H9 (cell line): ENCODE data around the gene ITGA8. TPM values are rescaled to one million over a fixed set of nuclear protein-coding genes. Genes with fewer than 3 reads are reported as not detected.

Experiments used
- DNase-seq: peaks from one replicate; pipeline ENCODE4 v3.0.0-alpha.2; 2017
- H2AFZ ChIP-seq: one replicate; pipeline ENCODE4 v1.6.1; 2013; ENCODE audit warnings: mild to moderate bottlenecking, low read length, control low read depth, moderate library complexity
- H2AK5ac ChIP-seq: 2 replicates; pipeline ENCODE4 v1.6.1; 2013; ENCODE audit warnings: low read length, control low read depth, mixed read lengths; ENCODE audit not compliant: insufficient read length
- H2BK120ac ChIP-seq: one replicate; pipeline ENCODE4 v1.6.1; 2013; ENCODE audit warnings: low read depth, mild to moderate bottlenecking, low read length, control low read depth, inconsistent platforms; ENCODE audit not compliant: poor library complexity, severe bottlenecking
- H2BK12ac ChIP-seq: 2 replicates; pipeline ENCODE4 v1.6.1; 2013; ENCODE audit warnings: low read length, control low read depth, mixed read lengths, low read depth; ENCODE audit not compliant: insufficient read length
- H2BK15ac ChIP-seq: 2 replicates; pipeline ENCODE4 v1.6.1; 2013; ENCODE audit warnings: low read depth, low read length, control low read depth
- H2BK20ac ChIP-seq: one replicate; pipeline ENCODE4 v1.6.1; 2013; ENCODE audit warnings: low read depth, mild to moderate bottlenecking, low read length, control low read depth, inconsistent platforms; ENCODE audit not compliant: poor library complexity, severe bottlenecking
- H2BK5ac ChIP-seq: 2 replicates; pipeline ENCODE4 v1.6.1; 2013; ENCODE audit warnings: low read length, control low read depth, mixed read lengths; ENCODE audit not compliant: insufficient read length
- H3K14ac ChIP-seq: 2 replicates; pipeline ENCODE4 v1.6.1; 2013; ENCODE audit warnings: low read length, control low read depth; ENCODE audit not compliant: insufficient read depth
- H3K18ac ChIP-seq: 2 replicates; pipeline ENCODE4 v1.6.1; 2013; ENCODE audit warnings: low read depth, mild to moderate bottlenecking, mixed read lengths, low read length, control low read depth; ENCODE audit not compliant: insufficient read length
- H3K23ac ChIP-seq: 2 replicates; pipeline ENCODE4 v1.6.1; 2013; ENCODE audit warnings: low read length, control low read depth, mixed read lengths, low read depth; ENCODE audit not compliant: insufficient read length
- H3K23me2 ChIP-seq: 2 replicates; pipeline ENCODE4 v1.6.1; 2013; ENCODE audit warnings: low read depth, mild to moderate bottlenecking, mixed read lengths, low read length, control low read depth; ENCODE audit not compliant: insufficient read length, poor library complexity, severe bottlenecking
- H3K27ac ChIP-seq: 2 replicates; pipeline ENCODE4 v1.5.1; 2013; ENCODE audit warnings: low read length, control low read depth, mixed read lengths, low read depth; ENCODE audit not compliant: insufficient read length
- H3K27me3 ChIP-seq: 2 replicates; pipeline ENCODE4 v1.6.1; 2013; ENCODE audit warnings: low read length, control low read depth, inconsistent platforms; ENCODE audit not compliant: insufficient read depth
- H3K4ac ChIP-seq: 2 replicates; pipeline ENCODE4 v1.6.1; 2013; ENCODE audit warnings: low read depth, mild to moderate bottlenecking, control low read depth, inconsistent platforms, low read length, moderate library complexity
- H3K4me1 ChIP-seq: 2 replicates; pipeline ENCODE4 v1.6.1; 2013; ENCODE audit warnings: low read length, control low read depth, inconsistent platforms; ENCODE audit not compliant: insufficient read depth
- H3K4me2 ChIP-seq: 2 replicates; pipeline ENCODE4 v1.6.1; 2013; ENCODE audit warnings: low read length, control low read depth, mixed read lengths; ENCODE audit not compliant: insufficient read length, insufficient read depth
- H3K56ac ChIP-seq: 2 replicates; pipeline ENCODE4 v1.6.1; 2013; ENCODE audit warnings: low read depth, mild to moderate bottlenecking, mixed read lengths, low read length, control low read depth; ENCODE audit not compliant: insufficient read length
- H3K79me1 ChIP-seq: 2 replicates; pipeline ENCODE4 v1.6.1; 2013; ENCODE audit warnings: low read depth, mild to moderate bottlenecking, moderate library complexity, low read length, control low read depth, inconsistent platforms; ENCODE audit not compliant: insufficient read depth, poor library complexity, severe bottlenecking
- H3K79me2 ChIP-seq: 2 replicates; pipeline ENCODE4 v1.6.1; 2013; ENCODE audit warnings: low read length, control low read depth, inconsistent platforms; ENCODE audit not compliant: insufficient read depth
- H3K9ac ChIP-seq: 2 replicates; pipeline ENCODE4 v1.6.1; 2013; ENCODE audit warnings: low read length, control low read depth, mixed read lengths; ENCODE audit not compliant: insufficient read length; ENCODE audit errors: extremely low read depth
- H3K9me3 ChIP-seq: one replicate; pipeline ENCODE4 v1.6.1; 2013; ENCODE audit warnings: low read depth, low read length, inconsistent platforms; ENCODE audit not compliant: control insufficient read depth
- H3T11ph ChIP-seq: one replicate; pipeline ENCODE4 v1.6.1; 2013; ENCODE audit warnings: mild to moderate bottlenecking, low read length, control low read depth, inconsistent platforms
- H4K20me1 ChIP-seq: one replicate; pipeline ENCODE4 v1.6.1; 2013; ENCODE audit not compliant: control insufficient read depth, insufficient read length, insufficient read depth
- H4K5ac ChIP-seq: 2 replicates; pipeline ENCODE4 v1.6.1; 2013; ENCODE audit warnings: low read depth, mild to moderate bottlenecking, mixed read lengths, low read length, control low read depth; ENCODE audit not compliant: insufficient read length
- H4K8ac ChIP-seq: replicated peaks from 2 replicates; pipeline ENCODE4 v1.6.1; 2013; ENCODE audit warnings: low read length, control low read depth, mixed read lengths, low read depth; ENCODE audit not compliant: insufficient read length
- H4K91ac ChIP-seq: 2 replicates; pipeline ENCODE4 v1.6.1; 2013; ENCODE audit warnings: low read depth, mild to moderate bottlenecking, moderate library complexity, mixed read lengths, low read length, control low read depth; ENCODE audit not compliant: insufficient read length
- H3K27ac Mint-ChIP-seq, 3 experiments: 2 replicates in 2 of 3; 3 replicates in 1 of 3; pipeline ENCODE4 v1.8.0; 2020 to 2021; ENCODE audit warnings: mixed read lengths in 3 of 3, mild to moderate bottlenecking in 1 of 3, moderate library complexity in 1 of 3
- H3K27me3 Mint-ChIP-seq: 2 replicates; pipeline ENCODE4 v1.8.0; 2021; ENCODE audit warnings: low read depth, mild to moderate bottlenecking, moderate library complexity, mixed read lengths
- H3K36me3 Mint-ChIP-seq, 3 experiments: 2 replicates in 2 of 3; 3 replicates in 1 of 3; pipeline ENCODE4 v1.8.0; 2020 to 2021; ENCODE audit warnings: low read depth in 3 of 3, mixed read lengths in 3 of 3; ENCODE audit not compliant: insufficient read depth in 1 of 3
- H3K4me1 Mint-ChIP-seq, 2 experiments: 2 replicates each; pipeline ENCODE4 v1.8.0; 2020; ENCODE audit warnings: mixed read lengths in 2 of 2
- H3K4me3 Mint-ChIP-seq, 2 experiments: 2 replicates in 1 of 2; 3 replicates in 1 of 2; pipeline ENCODE4 v1.8.0; 2020 to 2021; ENCODE audit warnings: mild to moderate bottlenecking in 2 of 2, mixed read lengths in 2 of 2, moderate library complexity in 1 of 2
- H3K9me3 Mint-ChIP-seq, 2 experiments: 2 replicates in 1 of 2; 3 replicates in 1 of 2; pipeline ENCODE4 v1.8.0; 2020; ENCODE audit warnings: mild to moderate bottlenecking in 2 of 2, mixed read lengths in 2 of 2, moderate library complexity in 1 of 2
- CTCF ChIP-seq: fragments of 200-600 bp; sonication (generic); conservative IDR thresholded peaks from 3 replicates; pipeline ENCODE4 v1.8.0; 2021; ENCODE audit warnings: antibody characterized with exemption, mild to moderate bottlenecking
- WGBS: extraction: QIAGEN DNeasy Blood & Tissue Kit; methylation state at CpG from one replicate; pipeline ENCODE4 v1.1.7; 2013; ENCODE audit warnings: missing lambda C conversion rate, low lambda C conversion rate, mixed read lengths; ENCODE audit not compliant: insufficient read length; ENCODE audit errors: extremely low coverage; 5-methylcytosine and 5-hydroxymethylcytosine counted together
- total RNA-seq: library from RNA; stranded (reverse); gene quantifications from 2 replicates; pipeline ENCODE4 v1.2.1, GENCODE V29; 2021

Gene ITGA8
- total RNA-seq, 1 experiment from 2014 or later = not detected

- no peak overlapping the region for H2BK12ac ChIP-seq
- H2AFZ ChIP-seq = no peak overlapping the region
- H3K4me2 ChIP-seq = no peak overlapping the region
- no peak overlapping the region for H3K23ac ChIP-seq
- no peaks in the 10 kb centered on the region for H3K23me2 ChIP-seq
- no peaks in the 10 kb centered on the region for H3K9me3 Mint-ChIP-seq
- H3K79me2 ChIP-seq = no peaks in the 10 kb centered on the region
- H3K4me1 ChIP-seq = no peaks in the 10 kb centered on the region
- DNase-seq = no peak
- no peaks in the 10 kb centered on the region for H4K20me1 ChIP-seq
- no peaks in the 10 kb centered on the region for H3K4me1 Mint-ChIP-seq
- no peak overlapping the region for H3K4me3 Mint-ChIP-seq
- H3K79me1 ChIP-seq = no peaks in the 10 kb centered on the region
- no peak overlapping the region for H2BK15ac ChIP-seq
- no peak overlapping the region for H4K91ac ChIP-seq
- no peak overlapping the region for H2BK20ac ChIP-seq
- H3K14ac ChIP-seq = no peak overlapping the region
- no peak overlapping the region for H3K4ac ChIP-seq
- H2AK5ac ChIP-seq = no peak overlapping the region
- no peak overlapping the region for H4K5ac ChIP-seq
- H3K56ac ChIP-seq = no peak overlapping the region
- H3K27me3 Mint-ChIP-seq = peaks cover 2% of the 10 kb centered on the region; the same call in 1 of the 2 replicates
- TF ChIP-seq CTCF = no peak
- no peak overlapping the region for H3K27ac ChIP-seq
- H3K9ac ChIP-seq = no peak overlapping the region
- no peaks in the 10 kb centered on the region for H3K36me3 Mint-ChIP-seq
- no peaks in the 10 kb centered on the region for H3K27me3 ChIP-seq
- H2BK120ac ChIP-seq = no peak overlapping the region
- H3K27ac Mint-ChIP-seq = no peak overlapping the region
- no peak overlapping the region for H3K18ac ChIP-seq
- H3T11ph ChIP-seq = no peak overlapping the region
- H2BK5ac ChIP-seq = no peak overlapping the region
- H4K8ac ChIP-seq = no peak overlapping the region
- no peaks in the 10 kb centered on the region for H3K9me3 ChIP-seq
- WGBS = no CpG with 5 or more reads among the region's 2 CpGs
These were observed 77.6 kb downstream of the ITGA8 start for GRCh38 chr10:15642095-15642494.
